H1 (cell line): ENCODE measurements around the gene PRKAR1B.

Experiments
- ATF3 ChIP-seq: IDR thresholded peaks from 2 replicates; pipeline ENCODE4 v1.6.1; 2011; ENCODE audit warnings: low read depth, mild to moderate bottlenecking, low read length; ENCODE audit not compliant: insufficient read depth
- CEBPB ChIP-seq: IDR thresholded peaks from 2 replicates; pipeline ENCODE4 v1.6.1; 2012; ENCODE audit warnings: low read depth, low read length
- CHD1 ChIP-seq: IDR thresholded peaks from 2 replicates; pipeline ENCODE4 v1.6.1; 2012; ENCODE audit warnings: low read depth, low read length, improper control_type of control experiment
- CREB1 ChIP-seq: IDR thresholded peaks from 2 replicates; pipeline ENCODE4 v1.6.1; 2012; ENCODE audit warnings: inconsistent platforms
- CTCF ChIP-seq, 3 experiments: IDR thresholded peaks; 1 replicate in 2 of 3; 2 replicates in 1 of 3; pipeline versions ENCODE4 v1.5.1 to v1.6.1; 2011; ENCODE audit warnings: low read length in 3 of 3, mild to moderate bottlenecking in 3 of 3, inconsistent platforms in 2 of 3, low read depth in 1 of 3, moderate library complexity in 1 of 3; ENCODE audit not compliant: insufficient read depth in 1 of 3; ENCODE audit errors: control extremely low read depth in 1 of 3
- EZH2 ChIP-seq: fragments of 200-600 bp; sonication (generic); IDR thresholded peaks from 2 replicates; pipeline ENCODE4 v1.7.1; 2012; ENCODE audit warnings: low read depth, mild to moderate bottlenecking, moderate library complexity, low read length, inconsistent platforms; ENCODE audit not compliant: severe bottlenecking
- KDM1A ChIP-seq: fragments of 200-600, 300-600 bp; sonication (generic); IDR thresholded peaks from 2 replicates; pipeline ENCODE4 v1.7.1; 2016; ENCODE audit warnings: mild to moderate bottlenecking, low read length, borderline replicate concordance
- MAFK ChIP-seq: IDR thresholded peaks from 2 replicates; pipeline ENCODE4 v1.6.1; 2012; ENCODE audit warnings: low read depth, mild to moderate bottlenecking, improper control_type of control experiment, low read length
- MAX ChIP-seq: IDR thresholded peaks from 2 replicates; pipeline ENCODE4 v1.6.1; 2012; ENCODE audit warnings: inconsistent platforms
- POLR2A ChIP-seq, 2 experiments: IDR thresholded peaks; 1 replicate in 1 of 2; 2 replicates in 1 of 2; pipeline ENCODE4 v1.6.1; 2011; ENCODE audit warnings: low read depth in 2 of 2, low read length in 2 of 2, mild to moderate bottlenecking in 2 of 2; ENCODE audit errors: control extremely low read depth in 1 of 2
- POLR2AphosphoS5 ChIP-seq: IDR thresholded peaks from 2 replicates; pipeline ENCODE4 v1.6.1; 2011; ENCODE audit warnings: low read depth, low read length
- RAD21 ChIP-seq, 2 experiments: IDR thresholded peaks in 1 of 2; conservative IDR thresholded peaks in 1 of 2; 2 replicates each; pipeline ENCODE4 v1.6.1; 2011; ENCODE audit warnings: low read depth in 2 of 2, low read length in 2 of 2, improper control_type of control experiment in 1 of 2, inconsistent platforms in 1 of 2, mild to moderate bottlenecking in 1 of 2, moderate library complexity in 1 of 2
- RFX5 ChIP-seq: IDR thresholded peaks from 2 replicates; pipeline ENCODE4 v1.6.1; 2011; ENCODE audit warnings: low read depth, low read length, improper control_type of control experiment, borderline replicate concordance
- TBP ChIP-seq: IDR thresholded peaks from 2 replicates; pipeline ENCODE4 v1.6.1; 2011; ENCODE audit warnings: low read depth, low read length, improper control_type of control experiment

- TF ChIP-seq CTCF (IDR thresholded peaks at IDR 0.05; ENCODE audit: control extremely low read depth in 1 of 3, insufficient read depth in 1 of 3, low read depth in 1 of 3, low read length in 3 of 3) (no peak), RAD21 (IDR thresholded peaks at IDR 0.05 in 1 of 2, conservative IDR thresholded peaks at IDR 0.05 in 1 of 2; ENCODE audit: low read depth in 2 of 2, low read length in 2 of 2) (no peak), EZH2 (no peak), MAFK (no peak), TBP (no peak), CHD1 (no peak), ATF3 (no peak), POLR2A (IDR thresholded peaks at IDR 0.05; ENCODE audit: control extremely low read depth in 1 of 2, low read depth in 2 of 2, low read length in 2 of 2) (no peak), POLR2AphosphoS5 (no peak), MAX (no peak), RFX5 (no peak), KDM1A (no peak), CEBPB (no peak), CREB1 (no peak)
These were observed 98.3 kb downstream of the PRKAR1B start for GRCh38 chr7:628826-629225.
